ENCODE data around the gene AP5S1. TPM values are rescaled to one million over a fixed set of nuclear protein-coding genes. Genes with fewer than 3 reads are reported as not detected.
A peak's percentile ranks its signal among the peaks of the same experiment; 100 is the strongest.

The AP5S1 gene
- total RNA-seq, 4 donors from 2014 or later = 10.4 to 12.1 (median 11.0) TPM

GRCh38 chr20:3813848-3814581 is 6.3 kb upstream of the AP5S1 start:
- WGBS, 2 donors (ENCODE audit: low coverage in 1 of 2) = 86 to 100% methylated on average over 2 to 3 of the region's 12 CpGs
- no peak overlapping the region for H3K4me3 ChIP-seq
- no peaks in the 10 kb centered on the region for H3K27me3 ChIP-seq
- H3K27ac ChIP-seq = peak overlapping the region in 3 of 4 donors; percentile 86 to 96 (median 91)
- no peaks in the 10 kb centered on the region for H3K9me3 ChIP-seq
- no peak for TF ChIP-seq EP300 (IDR thresholded peaks at IDR 0.05)
- no peak for TF ChIP-seq POLR2A (IDR thresholded peaks at IDR 0.05)
- TF ChIP-seq POLR2AphosphoS5 (IDR thresholded peaks at IDR 0.05) = no peak
- H3K36me3 ChIP-seq = no peaks in the 10 kb centered on the region
- H3K4me1 ChIP-seq = peaks cover 4 to 53% (median 23%) of the 10 kb centered on the region in 3 donors
- ATAC-seq = no peak

GRCh38 chr20:3814928-3815495 is 5.3 kb upstream of the AP5S1 start:
- Histone ChIP-seq H3K4me1 (peaks cover 4 to 56% (median 26%) of the 10 kb centered on the region in 3 donors), H3K36me3 (no peaks in the 10 kb centered on the region), H3K9me3 (no peaks in the 10 kb centered on the region), H3K4me3 (no peak overlapping the region), H3K27me3 (no peaks in the 10 kb centered on the region), H3K27ac (no peak overlapping the region)
- 80 to 84% methylated on average over 2 to 6 of the region's 7 CpGs for WGBS, 2 donors (ENCODE audit: low coverage in 1 of 2)
- ATAC-seq = no peak
- TF ChIP-seq EP300 (IDR thresholded peaks at IDR 0.05) = no peak
- no peak for TF ChIP-seq POLR2A (IDR thresholded peaks at IDR 0.05)
- TF ChIP-seq, protein P1, sequence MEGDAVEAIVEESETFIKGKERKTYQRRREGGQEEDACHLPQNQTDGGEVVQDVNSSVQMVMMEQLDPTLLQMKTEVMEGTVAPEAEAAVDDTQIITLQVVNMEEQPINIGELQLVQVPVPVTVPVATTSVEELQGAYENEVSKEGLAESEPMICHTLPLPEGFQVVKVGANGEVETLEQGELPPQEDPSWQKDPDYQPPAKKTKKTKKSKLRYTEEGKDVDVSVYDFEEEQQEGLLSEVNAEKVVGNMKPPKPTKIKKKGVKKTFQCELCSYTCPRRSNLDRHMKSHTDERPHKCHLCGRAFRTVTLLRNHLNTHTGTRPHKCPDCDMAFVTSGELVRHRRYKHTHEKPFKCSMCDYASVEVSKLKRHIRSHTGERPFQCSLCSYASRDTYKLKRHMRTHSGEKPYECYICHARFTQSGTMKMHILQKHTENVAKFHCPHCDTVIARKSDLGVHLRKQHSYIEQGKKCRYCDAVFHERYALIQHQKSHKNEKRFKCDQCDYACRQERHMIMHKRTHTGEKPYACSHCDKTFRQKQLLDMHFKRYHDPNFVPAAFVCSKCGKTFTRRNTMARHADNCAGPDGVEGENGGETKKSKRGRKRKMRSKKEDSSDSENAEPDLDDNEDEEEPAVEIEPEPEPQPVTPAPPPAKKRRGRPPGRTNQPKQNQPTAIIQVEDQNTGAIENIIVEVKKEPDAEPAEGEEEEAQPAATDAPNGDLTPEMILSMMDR (IDR thresholded peaks at IDR 0.05) = no peak
- TF ChIP-seq POLR2AphosphoS5 (IDR thresholded peaks at IDR 0.05) = no peak

- no peaks in the 10 kb centered on the region for H3K27me3 ChIP-seq
- WGBS, 2 donors (ENCODE audit: low coverage in 1 of 2) = 85 to 86% methylated on average over 4 to 6 of the region's 9 CpGs
- no peaks in the 10 kb centered on the region for H3K9me3 ChIP-seq
- H3K27ac ChIP-seq = no peak overlapping the region
- H3K4me3 ChIP-seq = no peak overlapping the region
- no peaks in the 10 kb centered on the region for H3K36me3 ChIP-seq
- TF ChIP-seq POLR2AphosphoS5 (IDR thresholded peaks at IDR 0.05) (no peak), EP300 (IDR thresholded peaks at IDR 0.05) (no peak)
- TF ChIP-seq, protein P1 (IDR thresholded peaks at IDR 0.05) = no peak
- no peak for ATAC-seq
- H3K4me1 ChIP-seq = peaks cover 4 to 50% (median 25%) of the 10 kb centered on the region in 3 donors
These were observed 4.5 kb upstream of the AP5S1 start for GRCh38 chr20:3815703-3816315.

GRCh38 chr20:3818155-3819151 is 1.9 kb upstream of the AP5S1 start:
- Histone ChIP-seq H3K36me3 (peaks cover 0 to 16% of the 10 kb centered on the region in 2 donors), H3K27me3 (no peaks in the 10 kb centered on the region), H3K4me1 (peaks cover 0 to 42% (median 14%) of the 10 kb centered on the region in 3 donors), H3K4me3 (no peak overlapping the region), H3K9me3 (no peaks in the 10 kb centered on the region), H3K27ac (peak overlapping the region; percentile 5 to 99 (median 97))
- WGBS, 2 donors (ENCODE audit: low coverage in 1 of 2) = 83 to 100% methylated on average over 1 to 6 of the region's 8 CpGs
- peak; percentile 30 for ATAC-seq
- TF ChIP-seq POLR2A (IDR thresholded peaks at IDR 0.05) = no peak
- TF ChIP-seq POLR2AphosphoS5 (IDR thresholded peaks at IDR 0.05) = peak; percentile 26
- no peak for TF ChIP-seq EP300 (IDR thresholded peaks at IDR 0.05)
- TF ChIP-seq, protein P1 (IDR thresholded peaks at IDR 0.05) = peak in 3 of 4 experiments; percentile 64 to 76 (median 71)
